HG03442 (cell line): ENCODE measurements around the gene TYR.
"Not testable (repeated sequence)": the region's sequence is repeated elsewhere in the genome, so short reads cannot be mapped to it uniquely, and the experiment has no call there.

Experiments
- ATAC-seq: cut with Tn5 transposase; IDR thresholded peaks from one replicate; pipeline ENCODE4 v1.9.1; 2021; ENCODE audit warnings: mild to moderate bottlenecking, moderate library complexity; ENCODE audit not compliant: unreplicated experiment

Gene TYR

GRCh38 chr11:89177691-89178231 is at the start of gene TYR:
TSS of gene TYR (plus strand) at chr11:89177875. CDS start at chr11:89177954, 79 bp downstream.
- no peak for ATAC-seq

GRCh38 chr11:89136606-89137005 is 41.1 kb upstream of the TYR start:
- ATAC-seq: no peak

GRCh38 chr11:89147229-89147628 is 30.4 kb upstream of the TYR start:
- ATAC-seq: no peak

- ATAC-seq: no peak
Measured at GRCh38 chr11:89159974-89160373, 17.7 kb upstream of the TYR start.

- ATAC-seq: no peak
Measured at GRCh38 chr11:89161949-89162348, 15.7 kb upstream of the TYR start.

GRCh38 chr11:89163686-89164085 is 14.0 kb upstream of the TYR start:
- ATAC-seq: no peak

- no peak for ATAC-seq
Measured at GRCh38 chr11:89168396-89168795, 9.3 kb upstream of the TYR start.

- ATAC-seq: no peak
Measured at GRCh38 chr11:89175796-89176195, 1.9 kb upstream of the TYR start.

- no peak for ATAC-seq
Measured at GRCh38 chr11:89176938-89177337, 737 bp upstream of the TYR start.

GRCh38 chr11:89181111-89181510 is 3.4 kb downstream of the TYR start:
- ATAC-seq: no peak

- ATAC-seq: no peak
Measured at GRCh38 chr11:89182773-89183518, 5.3 kb downstream of the TYR start.

- ATAC-seq: no peak
Measured at GRCh38 chr11:89184021-89184420, 6.3 kb downstream of the TYR start.

GRCh38 chr11:89189776-89190175 is 12.1 kb downstream of the TYR start:
- ATAC-seq: no peak

- no peak for ATAC-seq
Measured at GRCh38 chr11:89201138-89201537, 23.5 kb downstream of the TYR start.

- no peak for ATAC-seq
Measured at GRCh38 chr11:89203814-89204213, 26.1 kb downstream of the TYR start.

- no peak for ATAC-seq
Measured at GRCh38 chr11:89205378-89205777, 27.7 kb downstream of the TYR start.

- ATAC-seq: no peak
Measured at GRCh38 chr11:89220684-89221339, 43.1 kb downstream of the TYR start.

GRCh38 chr11:89235083-89235482 is 57.4 kb downstream of the TYR start:
- no peak for ATAC-seq

GRCh38 chr11:89235976-89236375 is 58.3 kb downstream of the TYR start:
- no peak for ATAC-seq

GRCh38 chr11:89247007-89247406 is 69.3 kb downstream of the TYR start:
- ATAC-seq: not testable (repeated sequence)

- ATAC-seq: no peak
Measured at GRCh38 chr11:89249196-89249595, 71.5 kb downstream of the TYR start.

GRCh38 chr11:89261483-89261882 is 83.8 kb downstream of the TYR start:
- not testable (repeated sequence) for ATAC-seq
